Endothelial cell of umbilical vein (primary cell): ENCODE data around the gene PIK3CB. TPM values are rescaled to one million over a fixed set of nuclear protein-coding genes. Genes with fewer than 3 reads are reported as not detected.

Experiments used
- BruUV-seq: library from RNA; stranded (reverse); fragments of 400-500 nt; replicated peaks from 2 replicates; lab custom pipeline; 2021; lab: Mats Ljungman, UMichigan
- CTCF ChIA-PET: fragments of 300-600, 350-600 bp; sonication (Branson Sonifier 250); formaldehyde crosslinking; loops from one replicate; lab custom pipeline; 2021; ENCODE audit warnings: antibody characterized with exemption, inconsistent platforms; lab: Charles Lee
- POLR2A ChIA-PET: fragments of 300-600, 350-600 bp; sonication (Branson Sonifier 250); formaldehyde crosslinking; loops from one replicate; lab custom pipeline; 2021; ENCODE audit warnings: antibody characterized with exemption, inconsistent platforms; lab: Charles Lee
- DNase-seq: peaks from one replicate; pipeline ENCODE4 v3.0.0-alpha.2; 2011; ENCODE audit warnings: low read depth, low spot score
- FAIRE-seq: peaks from 2 replicates; lab custom pipeline; 2011; peaks lifted over from hg19 to GRCh38; lab: Jason Lieb, UNC
- H2AFZ ChIP-seq: 2 replicates; pipeline ENCODE4 v1.6.0; 2012; ENCODE audit warnings: low read depth, low read length, control low read depth, inconsistent platforms
- H3K27ac ChIP-seq: 2 replicates; pipeline ENCODE4 v1.5.1; 2011; ENCODE audit warnings: low read depth, mild to moderate bottlenecking, control low read depth, low read length, moderate library complexity; ENCODE audit not compliant: insufficient read depth
- H3K27me3 ChIP-seq, 2 experiments: 2 replicates each; pipeline versions ENCODE4 v1.6.0 to v1.6.1; 2011; ENCODE audit warnings: low read length in 2 of 2, mixed read lengths in 1 of 2; ENCODE audit not compliant: control insufficient read depth in 2 of 2, insufficient read depth in 2 of 2
- H3K36me3 ChIP-seq, 2 experiments: 2 replicates in 1 of 2; 3 replicates in 1 of 2; pipeline ENCODE4 v1.5.1; 2011; ENCODE audit warnings: low read length in 2 of 2, mild to moderate bottlenecking in 1 of 2, moderate library complexity in 1 of 2; ENCODE audit not compliant: control insufficient read depth in 2 of 2, insufficient read depth in 2 of 2; ENCODE audit errors: extremely low read depth in 1 of 2
- H3K4me1 ChIP-seq: 3 replicates; pipeline ENCODE4 v1.5.1; 2011; ENCODE audit warnings: mild to moderate bottlenecking, low read length; ENCODE audit not compliant: control insufficient read depth, insufficient read depth; ENCODE audit errors: extremely low read depth
- H3K4me2 ChIP-seq: 2 replicates; pipeline ENCODE4 v1.6.1; 2011; ENCODE audit warnings: low read length, control low read depth, mixed read lengths; ENCODE audit not compliant: insufficient read depth
- H3K4me3 ChIP-seq, 3 experiments: fragments of 200-600 bp in 1 of 3; sonication (generic), shearing (Covaris generic) in 1 of 3; replicated peaks in 1 of 3; 2 replicates each; pipeline ENCODE4 v1.5.1; 2011 to 2016; ENCODE audit warnings: control low read depth in 3 of 3, low read length in 3 of 3, mild to moderate bottlenecking in 2 of 3, inconsistent platforms in 1 of 3, low read depth in 1 of 3, moderate library complexity in 1 of 3; ENCODE audit not compliant: insufficient read depth in 1 of 3
- H3K79me2 ChIP-seq: 2 replicates; pipeline ENCODE4 v1.6.0; 2012; ENCODE audit warnings: low read length, inconsistent platforms; ENCODE audit not compliant: control insufficient read depth, insufficient read depth
- H3K9ac ChIP-seq: replicated peaks from 2 replicates; pipeline ENCODE3; 2011; ENCODE audit warnings: low read length, control low read depth; ENCODE audit not compliant: insufficient read depth; ENCODE audit errors: extremely low read depth
- H3K9me1 ChIP-seq: replicated peaks from 3 replicates; pipeline ENCODE4 v1.6.0; 2011; ENCODE audit warnings: mild to moderate bottlenecking, low read length; ENCODE audit not compliant: control insufficient read depth, insufficient read depth; ENCODE audit errors: extremely low read depth
- H3K9me3 ChIP-seq: replicated peaks from 2 replicates; pipeline ENCODE4 v1.5.1; 2012; ENCODE audit warnings: low read length, inconsistent platforms; ENCODE audit not compliant: control insufficient read depth, insufficient read depth
- H4K20me1 ChIP-seq: replicated peaks from 2 replicates; pipeline ENCODE3; 2011; ENCODE audit warnings: mild to moderate bottlenecking, low read length; ENCODE audit not compliant: control insufficient read depth, insufficient read depth; ENCODE audit errors: extremely low read depth
- EZH2 ChIP-seq: IDR thresholded peaks from 2 replicates; pipeline ENCODE4 v1.6.1; 2012; ENCODE audit warnings: borderline replicate concordance, low read depth, mild to moderate bottlenecking, moderate library complexity, low read length, inconsistent platforms; ENCODE audit not compliant: severe bottlenecking
- FOS ChIP-seq: IDR thresholded peaks from 2 replicates; pipeline ENCODE4 v1.6.1; 2011; ENCODE audit warnings: mild to moderate bottlenecking, low read length, moderate library complexity, borderline replicate concordance; ENCODE audit not compliant: insufficient read depth
- JUN ChIP-seq: IDR thresholded peaks from 2 replicates; pipeline ENCODE4 v1.6.1; 2011; ENCODE audit warnings: borderline replicate concordance, low read depth; ENCODE audit not compliant: insufficient read length, insufficient read depth
- POLR2A ChIP-seq: IDR thresholded peaks from 2 replicates; pipeline ENCODE4 v1.6.1; 2012; ENCODE audit warnings: low read depth, mild to moderate bottlenecking, control low read depth, low read length
- POLR2AphosphoS5 ChIP-seq: IDR thresholded peaks from 2 replicates; pipeline ENCODE4 v1.6.1; 2012; ENCODE audit warnings: low read depth, mild to moderate bottlenecking, control low read depth, low read length, moderate library complexity; ENCODE audit not compliant: insufficient read depth
- dilution Hi-C: fragments of 300-500 bp; cut with MboI; formaldehyde crosslinking; loops from one replicate; pipeline ENCODE4 v1.15.0; 2019; ENCODE audit warnings: low sequenced_read_pairs; ENCODE audit not compliant: extremely low pct_ligation_motif_present
- intact Hi-C: fragments of 100-400 bp; cut with micrococcal nuclease; formaldehyde crosslinking; loops from one replicate; pipeline ENCODE4 v1.10.0; 2022
- polyA plus RNA-seq, 4 experiments: library from polyadenylated mRNA; depleted of rRNA in 3 of 4; stranded (reverse) in 3 of 4; unstranded in 1 of 4; fragments of >200 nt; gene quantifications; 2 replicates each; pipeline versions ENCODE4 v1.2.1 to v1.2.3, GENCODE V29; 2011 to 2012; ENCODE audit warnings: missing spikeins in 1 of 4
- total RNA-seq: library from RNA; stranded (reverse); gene quantifications from 2 replicates; pipeline ENCODE4 v1.2.3, GENCODE V29; 2021
- TF ChIP-seq, protein P1 (sequence below): IDR thresholded peaks from 2 replicates; pipeline ENCODE4 v1.6.1; 2011; ENCODE audit not compliant: insufficient read depth, insufficient read length
- TF ChIP-seq, protein P2 (sequence below), 2 donors: IDR thresholded peaks; 1 replicate in 1 of 2; 2 replicates in 1 of 2; pipeline ENCODE4 v1.5.1; 2011; ENCODE audit warnings: low read length in 2 of 2, mild to moderate bottlenecking in 2 of 2, moderate library complexity in 2 of 2, control low read depth in 1 of 2, inconsistent platforms in 1 of 2, low read depth in 1 of 2; ENCODE audit not compliant: insufficient read depth in 1 of 2; ENCODE audit errors: extremely low read depth in 1 of 2

The PIK3CB gene
- total and polyA plus RNA-seq, 2 donors (not counting 3 experiments of a cell fraction or from before 2014, with no cell fraction given), result 9.0 to 29.8 TPM

- no peaks in the 10 kb centered on the region for H3K79me2 ChIP-seq
- no peaks in the 10 kb centered on the region for H3K9me1 ChIP-seq
- no peak overlapping the region for H3K9ac ChIP-seq
- POLR2A ChIA-PET, result no interaction called here
- intact Hi-C loops (no loop called here), dilution Hi-C loops (no loop called here)
- peaks cover 0 to 5% of the 10 kb centered on the region in 2 experiments for H3K36me3 ChIP-seq
- no peak for FAIRE-seq
- TF ChIP-seq, protein P1, sequence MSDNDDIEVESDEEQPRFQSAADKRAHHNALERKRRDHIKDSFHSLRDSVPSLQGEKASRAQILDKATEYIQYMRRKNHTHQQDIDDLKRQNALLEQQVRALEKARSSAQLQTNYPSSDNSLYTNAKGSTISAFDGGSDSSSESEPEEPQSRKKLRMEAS, result no peak
- no peak for TF ChIP-seq POLR2AphosphoS5
- TF ChIP-seq, protein P2, sequence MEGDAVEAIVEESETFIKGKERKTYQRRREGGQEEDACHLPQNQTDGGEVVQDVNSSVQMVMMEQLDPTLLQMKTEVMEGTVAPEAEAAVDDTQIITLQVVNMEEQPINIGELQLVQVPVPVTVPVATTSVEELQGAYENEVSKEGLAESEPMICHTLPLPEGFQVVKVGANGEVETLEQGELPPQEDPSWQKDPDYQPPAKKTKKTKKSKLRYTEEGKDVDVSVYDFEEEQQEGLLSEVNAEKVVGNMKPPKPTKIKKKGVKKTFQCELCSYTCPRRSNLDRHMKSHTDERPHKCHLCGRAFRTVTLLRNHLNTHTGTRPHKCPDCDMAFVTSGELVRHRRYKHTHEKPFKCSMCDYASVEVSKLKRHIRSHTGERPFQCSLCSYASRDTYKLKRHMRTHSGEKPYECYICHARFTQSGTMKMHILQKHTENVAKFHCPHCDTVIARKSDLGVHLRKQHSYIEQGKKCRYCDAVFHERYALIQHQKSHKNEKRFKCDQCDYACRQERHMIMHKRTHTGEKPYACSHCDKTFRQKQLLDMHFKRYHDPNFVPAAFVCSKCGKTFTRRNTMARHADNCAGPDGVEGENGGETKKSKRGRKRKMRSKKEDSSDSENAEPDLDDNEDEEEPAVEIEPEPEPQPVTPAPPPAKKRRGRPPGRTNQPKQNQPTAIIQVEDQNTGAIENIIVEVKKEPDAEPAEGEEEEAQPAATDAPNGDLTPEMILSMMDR (IDR thresholded peaks at IDR 0.05; ENCODE audit: extremely low read depth in 1 of 2, insufficient read depth in 1 of 2, low read depth in 1 of 2, low read length in 2 of 2), result no peak
- no peak for TF ChIP-seq JUN
- TF ChIP-seq EZH2, result no peak
- TF ChIP-seq POLR2A, result no peak
- TF ChIP-seq FOS, result no peak
- DNase-seq, result peak; percentile 27
- no peak overlapping the region for H3K4me2 ChIP-seq
- H3K4me1 ChIP-seq, result no peaks in the 10 kb centered on the region
- no peak overlapping the region for H3K27ac ChIP-seq
- CTCF ChIA-PET, result interaction anchor here (1.1 kb wide), 1 partner anchor 242 kb away, joined by 5 read pairs; no protein-coding TSS in a partner anchor
- no peaks in the 10 kb centered on the region for H4K20me1 ChIP-seq
- BruUV-seq, result no TSS peak
- no peak overlapping the region for H2AFZ ChIP-seq
- H3K9me3 ChIP-seq, result no peaks in the 10 kb centered on the region
- H3K27me3 ChIP-seq, result no peaks in the 10 kb centered on the region
- H3K4me3 ChIP-seq, result no peak overlapping the region
These were observed 160.8 kb downstream of the PIK3CB start for GRCh38 chr3:138673641-138674530.
